Activated CD8-positive, alpha-beta memory T cell treated with anti-CD3 and anti-CD28 coated beads, Interleukin-2, amount 10 ng/mL, durations not matched to agents 7 days and 5 days (primary cell): Measurements from ENCODE around the gene PNKD. TPM values are rescaled to one million over a fixed set of nuclear protein-coding genes. Genes with fewer than 3 reads are reported as not detected.

Source experiments
- ATAC-seq: fragments of 150-1000 bp; cut with Tn5 transposase; one replicate; pipeline ENCODE4 v1.10.0; 2021; ENCODE audit warnings: moderate library complexity
- CTCF ChIA-PET: fragments of 350-600 bp; sonication (Branson Sonifier 250); formaldehyde crosslinking; loops from one replicate; lab custom pipeline; 2021; ENCODE audit warnings: antibody characterized with exemption; lab: Charles Lee
- DNase-seq: peaks from one replicate; pipeline ENCODE4 v3.0.0-alpha.2; 2020
- H3K27ac Mint-ChIP-seq: one replicate; pipeline ENCODE4 v1.8.0; 2021; ENCODE audit warnings: mild to moderate bottlenecking, mixed read lengths
- H3K27me3 Mint-ChIP-seq: one replicate; pipeline ENCODE4 v1.8.0; 2021; ENCODE audit warnings: mixed read lengths
- H3K36me3 Mint-ChIP-seq: one replicate; pipeline ENCODE4 v1.8.0; 2021; ENCODE audit warnings: mild to moderate bottlenecking, mixed read lengths
- H3K4me1 Mint-ChIP-seq: one replicate; pipeline ENCODE4 v1.8.0; 2021; ENCODE audit warnings: mixed read lengths
- H3K4me3 Mint-ChIP-seq: one replicate; pipeline ENCODE4 v1.8.0; 2021; ENCODE audit warnings: mild to moderate bottlenecking, moderate library complexity, mixed read lengths
- H3K9me3 Mint-ChIP-seq: one replicate; pipeline ENCODE4 v1.8.0; 2022; ENCODE audit warnings: low read depth, mixed read lengths
- total RNA-seq, 2 experiments: library from RNA; stranded (reverse); gene quantifications; one replicate each; pipeline ENCODE4 v1.2.3, GENCODE V29; 2021

The PNKD gene
- total RNA-seq, 2 experiments from 2014 or later: 37.6 to 40.7 TPM

DNA sequence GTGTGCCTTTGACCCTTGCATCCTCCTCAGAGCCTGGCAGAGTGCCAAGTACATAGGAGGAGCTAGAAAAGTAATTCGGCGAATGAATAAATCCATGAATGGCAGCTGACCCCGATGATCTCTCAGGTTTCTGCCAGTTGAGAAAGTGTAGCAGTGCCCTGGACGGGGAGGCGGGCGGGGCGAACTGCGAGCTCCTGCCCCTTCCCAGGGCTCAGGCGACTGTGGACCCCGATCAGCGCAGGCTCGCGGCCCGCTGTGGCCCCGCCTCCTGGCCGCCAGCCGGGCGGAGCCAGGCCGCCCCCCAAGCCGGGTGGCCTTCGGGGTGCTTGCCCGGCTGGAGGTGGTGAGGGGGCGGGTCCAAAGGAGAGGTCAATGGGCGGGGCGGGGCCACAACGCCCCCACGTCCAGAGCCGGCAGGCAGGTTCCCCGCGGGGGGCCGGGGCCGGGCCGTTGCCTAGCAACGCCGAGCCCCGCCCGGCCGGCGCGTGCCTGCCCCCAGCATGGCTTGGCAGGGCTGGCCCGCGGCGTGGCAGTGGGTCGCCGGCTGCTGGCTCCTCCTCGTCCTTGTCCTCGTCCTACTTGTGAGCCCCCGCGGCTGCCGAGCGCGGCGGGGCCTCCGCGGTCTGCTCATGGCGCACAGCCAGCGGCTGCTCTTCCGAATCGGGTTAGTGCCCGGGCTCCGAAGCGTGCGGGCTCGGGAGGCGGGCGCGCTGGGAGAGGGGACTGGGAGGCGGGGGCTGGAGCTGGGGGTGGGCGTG is 52.6 kb downstream of the PNKD start:
- Mint-ChIP-seq H3K27ac (no peak overlapping the region), H3K9me3 (no peaks in the 10 kb centered on the region), H3K27me3 (peaks cover 22% of the 10 kb centered on the region), H3K4me1 (peaks cover 12% of the 10 kb centered on the region), H3K36me3 (no peaks in the 10 kb centered on the region), H3K4me3 (peak overlapping the region; percentile 66)
- DNase-seq: peak; percentile 51
- peak; percentile 82 for ATAC-seq
- CTCF ChIA-PET: interaction anchor here (1.0 to 1.3 kb wide), 3 partner anchors 44 to 525 kb away, joined by 3 to 4 read pairs (median 3); partner anchors contain the start of genes AAMP and PNKD

GRCh38 chr2:218323526-218324472 is 53.5 kb downstream of the PNKD start:
- H3K4me3 Mint-ChIP-seq: peak overlapping the region; percentile 66
- H3K9me3 Mint-ChIP-seq: no peaks in the 10 kb centered on the region
- H3K36me3 Mint-ChIP-seq: no peaks in the 10 kb centered on the region
- H3K4me1 Mint-ChIP-seq: peaks cover 12% of the 10 kb centered on the region
- peaks cover 22% of the 10 kb centered on the region for H3K27me3 Mint-ChIP-seq
- ATAC-seq (no peak), DNase-seq (no peak)
- CTCF ChIA-PET: interaction anchor here (1.2 kb wide), 1 partner anchor 43 kb away, joined by 3 read pairs; no protein-coding TSS in a partner anchor
- no peak overlapping the region for H3K27ac Mint-ChIP-seq

DNA sequence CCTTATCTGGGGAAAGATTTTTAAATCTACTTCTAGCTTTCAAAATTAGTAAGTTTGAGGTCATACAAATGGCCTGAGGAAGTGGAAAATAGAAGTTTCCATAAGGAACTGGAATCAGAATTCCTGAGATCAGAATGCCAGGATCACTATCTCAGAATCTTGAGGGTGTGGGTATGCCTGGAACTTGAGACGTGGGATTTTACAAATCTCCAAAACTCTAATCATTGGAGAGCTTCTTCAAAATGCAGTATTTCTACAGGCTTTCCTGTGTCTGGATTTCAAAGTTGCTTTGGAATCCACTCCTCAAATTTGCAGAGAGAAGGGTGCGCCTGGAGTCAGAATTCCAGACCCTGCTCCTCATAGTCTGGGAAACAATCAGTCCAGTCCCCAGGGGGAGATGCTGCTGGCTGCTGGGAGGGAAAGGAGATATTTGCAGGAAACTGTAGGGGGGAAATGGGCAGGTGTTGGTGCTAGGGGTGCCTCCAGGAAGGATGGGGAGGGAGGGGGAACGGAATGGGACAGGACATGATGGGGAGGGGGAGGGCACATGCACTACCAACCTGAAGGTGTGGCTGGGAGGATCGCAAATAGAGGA is 55.3 kb downstream of the PNKD start:
- Mint-ChIP-seq H3K4me3 (no peak overlapping the region), H3K4me1 (peaks cover 14% of the 10 kb centered on the region), H3K27ac (no peak overlapping the region), H3K36me3 (no peaks in the 10 kb centered on the region), H3K9me3 (no peaks in the 10 kb centered on the region), H3K27me3 (peaks cover 22% of the 10 kb centered on the region)
- CTCF ChIA-PET: interaction anchor here (0.8 to 1.7 kb wide), 2 partner anchors 24 kb away, joined by 3 to 8 read pairs; no protein-coding TSS in a partner anchor
- DNase-seq (no peak), ATAC-seq (no peak)

GRCh38 chr2:218326315-218326714 is 56.0 kb downstream of the PNKD start:
- peaks cover 10% of the 10 kb centered on the region for H3K4me1 Mint-ChIP-seq
- no peak overlapping the region for H3K27ac Mint-ChIP-seq
- CTCF ChIA-PET: interaction anchor here (1.7 kb wide), 1 partner anchor 24 kb away, joined by 8 read pairs; no protein-coding TSS in a partner anchor
- no peaks in the 10 kb centered on the region for H3K36me3 Mint-ChIP-seq
- DNase-seq: no peak
- no peaks in the 10 kb centered on the region for H3K9me3 Mint-ChIP-seq
- peaks cover 22% of the 10 kb centered on the region for H3K27me3 Mint-ChIP-seq
- no peak overlapping the region for H3K4me3 Mint-ChIP-seq
- ATAC-seq: no peak

DNA sequence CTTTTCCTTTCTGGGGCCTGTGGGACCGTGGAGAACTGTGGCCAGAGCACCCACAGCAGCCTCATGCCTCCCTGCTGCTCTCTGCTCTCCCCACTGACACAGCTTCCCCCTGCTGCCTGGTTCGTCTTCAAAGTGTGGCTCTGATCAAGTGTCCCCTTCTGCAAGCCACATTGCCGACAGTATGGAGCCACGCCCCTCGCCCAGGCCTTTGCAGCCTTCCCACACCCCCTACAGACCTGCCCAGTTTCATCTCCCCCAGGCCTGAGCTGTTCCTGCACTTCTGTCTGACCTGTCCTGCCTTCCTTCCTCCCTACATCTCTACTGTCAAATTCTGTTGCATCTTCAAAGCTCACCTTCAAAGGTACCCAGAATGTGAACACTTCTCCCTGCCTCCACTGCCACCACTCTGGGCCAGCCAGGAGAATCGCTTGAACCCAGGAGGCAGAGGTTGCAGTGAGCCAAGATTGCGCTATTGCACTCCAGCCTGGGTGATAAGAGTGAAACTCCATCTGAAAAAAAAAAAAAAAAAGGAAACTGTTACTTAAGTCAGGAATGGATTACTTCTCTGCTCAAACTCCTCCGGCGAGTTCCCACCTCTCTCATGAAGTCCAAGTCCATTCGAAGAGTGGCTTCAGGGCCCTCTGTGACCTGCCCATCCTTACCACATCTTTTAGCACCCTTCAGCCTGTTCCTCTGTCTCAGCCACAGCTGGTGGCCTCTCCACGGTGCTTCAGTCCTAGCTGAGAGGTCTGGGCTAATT is 57.3 kb downstream of the PNKD start:
- no peaks in the 10 kb centered on the region for H3K36me3 Mint-ChIP-seq
- H3K4me3 Mint-ChIP-seq: no peak overlapping the region
- CTCF ChIA-PET: interaction anchor here (1.7 kb wide), 1 partner anchor 25 kb away, joined by 8 read pairs; no protein-coding TSS in a partner anchor
- ATAC-seq (no peak), DNase-seq (no peak)
- peaks cover 16% of the 10 kb centered on the region for H3K27me3 Mint-ChIP-seq
- no peak overlapping the region for H3K27ac Mint-ChIP-seq
- H3K9me3 Mint-ChIP-seq: no peaks in the 10 kb centered on the region
- peaks cover 9% of the 10 kb centered on the region for H3K4me1 Mint-ChIP-seq

DNA sequence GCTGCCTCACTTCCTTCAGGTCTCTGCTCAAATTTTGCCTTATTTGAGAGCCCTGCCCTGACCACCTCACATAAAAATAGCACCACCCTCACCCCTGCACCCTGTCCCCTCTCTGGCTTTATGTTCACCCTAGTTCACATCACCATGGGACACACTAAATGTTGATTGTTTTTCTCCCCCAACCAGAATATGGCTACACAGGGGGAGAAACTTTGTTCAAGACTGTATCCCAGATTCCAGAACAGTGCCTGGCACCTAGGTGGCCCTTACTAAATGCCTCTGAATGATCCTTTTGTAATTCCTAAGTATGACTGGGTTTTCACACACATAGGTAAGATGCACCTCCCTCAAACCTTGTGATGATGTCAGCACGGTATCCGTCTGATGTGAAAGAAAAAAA is 58.0 kb downstream of the PNKD start:
- CTCF ChIA-PET: no interaction called here

GRCh38 chr2:218329027-218329825 is 58.9 kb downstream of the PNKD start:
- Mint-ChIP-seq H3K27ac (no peak overlapping the region), H3K9me3 (no peaks in the 10 kb centered on the region), H3K36me3 (no peaks in the 10 kb centered on the region), H3K4me3 (no peak overlapping the region), H3K27me3 (peaks cover 7% of the 10 kb centered on the region), H3K4me1 (peaks cover 9% of the 10 kb centered on the region)
- CTCF ChIA-PET: interaction anchor here (1.3 kb wide), 1 partner anchor 27 kb away, joined by 3 read pairs; the partner anchor contains the start of gene CATIP
- ATAC-seq: no peak
- no peak for DNase-seq

More for the DNA sequence above, 58.0 kb downstream of the PNKD start:
- ATAC-seq: no peak
- peaks cover 13% of the 10 kb centered on the region for H3K4me1 Mint-ChIP-seq
- H3K27me3 Mint-ChIP-seq: peaks cover 15% of the 10 kb centered on the region
- no peak overlapping the region for H3K27ac Mint-ChIP-seq
- no peak overlapping the region for H3K4me3 Mint-ChIP-seq
- no peaks in the 10 kb centered on the region for H3K36me3 Mint-ChIP-seq
- DNase-seq: no peak
- H3K9me3 Mint-ChIP-seq: no peaks in the 10 kb centered on the region

DNA sequence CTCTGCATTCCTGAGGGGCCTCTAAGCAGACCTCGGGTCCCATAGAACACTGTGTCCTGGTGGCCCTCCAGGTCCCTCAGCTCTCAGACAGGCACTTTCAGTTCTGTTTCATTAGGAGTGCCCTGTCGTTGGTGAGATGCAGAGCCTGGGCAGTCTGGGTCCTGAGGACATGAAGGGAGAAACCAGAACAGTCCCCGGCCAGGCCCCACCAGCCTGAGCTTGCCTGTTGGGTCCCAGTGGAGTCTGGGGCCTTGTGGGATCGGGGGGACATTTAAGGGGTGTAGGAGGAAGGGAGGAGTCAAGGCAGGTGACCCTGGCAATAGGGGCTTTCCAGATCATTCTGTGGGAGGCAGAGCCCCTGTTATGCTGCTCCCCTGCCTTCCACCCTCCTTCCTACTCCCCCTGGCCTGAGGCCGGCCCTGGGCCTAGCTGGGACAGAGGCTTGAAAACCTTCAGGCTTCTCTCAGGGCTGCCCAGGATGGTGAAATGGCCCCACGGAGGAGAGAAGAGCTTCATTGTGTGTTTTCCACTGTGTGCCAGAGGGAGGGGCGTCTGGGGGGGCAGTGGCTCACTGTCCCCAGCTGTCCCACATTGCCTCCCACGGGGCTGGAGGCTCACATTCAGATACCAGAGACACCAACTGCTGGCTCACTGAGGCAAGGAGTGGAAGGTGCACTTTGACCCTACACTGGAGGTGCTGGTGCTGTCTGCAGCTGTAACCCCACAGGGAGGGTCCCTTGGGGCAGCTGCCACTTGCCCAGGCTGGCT is 59.7 kb downstream of the PNKD start:
- Mint-ChIP-seq H3K36me3 (no peaks in the 10 kb centered on the region), H3K4me3 (no peak overlapping the region), H3K9me3 (no peaks in the 10 kb centered on the region), H3K27me3 (peaks cover 3% of the 10 kb centered on the region), H3K27ac (no peak overlapping the region), H3K4me1 (peaks cover 9% of the 10 kb centered on the region)
- peak; percentile 9 for ATAC-seq
- no peak for DNase-seq
- CTCF ChIA-PET: interaction anchor here (1.3 kb wide), 1 partner anchor 26 kb away, joined by 3 read pairs; the partner anchor contains the start of gene CATIP

- Mint-ChIP-seq H3K4me3 (no peak overlapping the region), H3K27me3 (no peaks in the 10 kb centered on the region), H3K9me3 (no peaks in the 10 kb centered on the region), H3K27ac (no peak overlapping the region), H3K4me1 (peaks cover 9% of the 10 kb centered on the region), H3K36me3 (no peaks in the 10 kb centered on the region)
- ATAC-seq (no peak), DNase-seq (no peak)
- CTCF ChIA-PET: no interaction called here
Measured at GRCh38 chr2:218331745-218332144, 61.4 kb downstream of the PNKD start.

DNA sequence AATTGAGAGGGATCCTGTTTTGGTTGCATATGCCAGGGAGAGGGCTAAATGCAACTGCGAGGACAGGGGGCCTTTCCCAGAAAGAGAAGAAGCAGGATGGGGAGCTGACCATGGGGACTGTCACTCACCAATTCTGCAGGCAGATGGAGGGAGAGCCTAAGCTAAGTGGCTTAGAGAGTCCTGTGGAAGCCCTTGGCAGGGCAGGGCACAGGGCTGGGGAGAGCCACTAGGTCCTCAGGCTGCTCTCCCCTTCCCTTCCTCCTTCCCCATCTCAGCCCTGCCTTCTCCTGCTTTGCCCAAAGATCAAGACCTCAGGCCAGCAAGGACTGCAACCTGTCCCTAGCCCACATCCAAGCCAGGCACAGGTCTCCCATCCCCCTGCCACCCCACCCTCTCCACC is 62.0 kb downstream of the PNKD start:
- Mint-ChIP-seq H3K9me3 (no peaks in the 10 kb centered on the region), H3K27ac (no peak overlapping the region), H3K27me3 (no peaks in the 10 kb centered on the region), H3K36me3 (no peaks in the 10 kb centered on the region), H3K4me3 (no peak overlapping the region), H3K4me1 (peaks cover 9% of the 10 kb centered on the region)
- no peak for DNase-seq
- CTCF ChIA-PET: interaction anchor here (0.9 kb wide), 1 partner anchor 144 kb away, joined by 3 read pairs; no protein-coding TSS in a partner anchor
- no peak for ATAC-seq

DNA sequence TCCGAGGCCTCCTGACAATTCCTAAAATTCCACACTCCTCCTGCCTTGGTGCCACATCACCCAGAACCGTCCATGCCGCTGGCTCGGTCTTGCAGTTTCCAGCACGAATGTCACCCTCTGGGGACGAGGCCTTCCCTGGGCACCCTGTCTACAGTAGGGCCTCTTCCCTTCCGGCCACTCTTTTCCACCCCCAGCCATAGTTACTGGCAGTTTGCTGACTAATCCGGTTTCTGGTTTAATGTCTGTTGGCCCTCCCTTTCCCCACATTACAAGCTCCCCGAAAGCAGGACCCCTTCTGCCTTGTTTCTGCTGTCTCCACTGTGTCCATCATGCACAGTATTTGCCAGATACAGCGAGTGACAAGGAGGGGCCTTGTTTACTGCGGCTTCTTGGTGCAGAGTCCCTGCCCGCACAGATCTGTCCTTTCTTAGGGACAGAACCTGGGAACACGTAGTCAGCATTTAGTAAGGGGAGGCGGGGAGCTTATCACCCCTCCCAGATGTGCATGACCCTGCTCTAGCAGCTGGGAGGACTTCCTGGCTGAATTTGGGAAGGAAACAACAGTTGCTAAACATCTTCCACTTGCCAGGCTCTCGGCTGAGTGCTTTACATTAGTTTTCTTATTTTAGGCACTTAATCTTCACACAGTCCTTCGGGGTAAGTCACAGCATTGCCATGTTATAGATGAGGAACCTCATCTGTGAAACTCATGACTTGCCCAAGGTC is 62.8 kb downstream of the PNKD start:
- Mint-ChIP-seq H3K27ac (no peak overlapping the region), H3K27me3 (no peaks in the 10 kb centered on the region), H3K36me3 (no peaks in the 10 kb centered on the region), H3K9me3 (no peaks in the 10 kb centered on the region), H3K4me3 (no peak overlapping the region), H3K4me1 (peaks cover 9% of the 10 kb centered on the region)
- DNase-seq (no peak), ATAC-seq (no peak)
- CTCF ChIA-PET: interaction anchor here (0.9 kb wide), 1 partner anchor 143 kb away, joined by 3 read pairs; no protein-coding TSS in a partner anchor
